ENCODE measurements around the gene RABGEF1.
"Not testable (repeated sequence)": the region's sequence is repeated elsewhere in the genome, so short reads cannot be mapped to it uniquely, and the experiment has no call there.

Gene RABGEF1

GRCh38 chr7:66735154-66735553 lies 5.4 kb upstream of the RABGEF1 start:
- DNase-seq = no peak

GRCh38 chr7:66735850-66736249 lies 4.7 kb upstream of the RABGEF1 start:
- DNase-seq = no peak

GRCh38 chr7:66736892-66737291 lies 3.6 kb upstream of the RABGEF1 start:
- DNase-seq = no peak

GRCh38 chr7:66737667-66738066 lies 2.9 kb upstream of the RABGEF1 start:
- DNase-seq = no peak

GRCh38 chr7:66739477-66739876 lies 1.1 kb upstream of the RABGEF1 start:
- DNase-seq = no peak

- peak in 1 of 56 donors; percentile 40 for DNase-seq
These were observed 606 bp upstream of the RABGEF1 start for GRCh38 chr7:66739953-66740301.

- DNase-seq = peak in 23 of 56 donors; percentile 13 to 63 (median 35)
These were observed 612 bp downstream of the RABGEF1 start for GRCh38 chr7:66740980-66741709.

GRCh38 chr7:66741710-66742049 lies 1.1 kb downstream of the RABGEF1 start:
- DNase-seq = no peak

- DNase-seq = not testable (repeated sequence)
These were observed 1.8 kb downstream of the RABGEF1 start for GRCh38 chr7:66742298-66742697.

GRCh38 chr7:66743920-66744319 lies 3.4 kb downstream of the RABGEF1 start:
- no peak for DNase-seq

- DNase-seq = no peak
These were observed 6.9 kb downstream of the RABGEF1 start for GRCh38 chr7:66747385-66747784.

GRCh38 chr7:66747881-66748511 lies 7.5 kb downstream of the RABGEF1 start:
- DNase-seq = no peak

- no peak for DNase-seq
These were observed 8.3 kb downstream of the RABGEF1 start for GRCh38 chr7:66748791-66749190.

- DNase-seq = no peak
These were observed 11.4 kb downstream of the RABGEF1 start for GRCh38 chr7:66751945-66752344.

GRCh38 chr7:66754541-66754940 lies 14.0 kb downstream of the RABGEF1 start:
- DNase-seq = no peak

GRCh38 chr7:66755059-66755458 lies 14.5 kb downstream of the RABGEF1 start:
- not testable (repeated sequence) for DNase-seq

GRCh38 chr7:66756227-66756626 lies 15.7 kb downstream of the RABGEF1 start:
- not testable (repeated sequence) for DNase-seq

GRCh38 chr7:66756889-66757288 lies 16.4 kb downstream of the RABGEF1 start:
- no peak for DNase-seq

GRCh38 chr7:66757939-66758338 lies 17.4 kb downstream of the RABGEF1 start:
- no peak for DNase-seq

GRCh38 chr7:66758950-66759628 lies 18.6 kb downstream of the RABGEF1 start:
- no peak for DNase-seq

GRCh38 chr7:66763183-66763582 lies 22.6 kb downstream of the RABGEF1 start:
- DNase-seq = not testable (repeated sequence)

GRCh38 chr7:66763633-66764355 lies 23.3 kb downstream of the RABGEF1 start:
- DNase-seq = not testable (repeated sequence)

Measured in amygdala (tissue), 56 donors.